Muscle of arm (tissue), 12 donors: ENCODE measurements around the gene RPL36AL. TPM values are rescaled to one million over a fixed set of nuclear protein-coding genes. Genes with fewer than 3 reads are reported as not detected.

Experiments
- DNase-seq: peaks from one replicate; pipeline ENCODE4 v3.0.0-alpha.2; 2013
- polyA plus RNA-seq, 12 donors: library from polyadenylated mRNA; unstranded; fragments of 120-200 nt; gene quantifications; one replicate each; pipeline ENCODE4 v1.2.1, GENCODE V29; 2013; ENCODE audit not compliant: insufficient read length in 12 of 12

Gene RPL36AL
- polyA plus RNA-seq, 12 donors, result 144 to 313 (median 177) TPM; not detected in 1

- DNase-seq, result no peak
Observed at GRCh38 chr14:49583629-49584028, 36.8 kb downstream of the RPL36AL start.

GRCh38 chr14:49582113-49582977 lies 38.1 kb downstream of the RPL36AL start:
- DNase-seq, result no peak

GRCh38 chr14:49581209-49582112 lies 39.0 kb downstream of the RPL36AL start:
- no peak for DNase-seq

GRCh38 chr14:49579841-49580240 lies 40.6 kb downstream of the RPL36AL start:
- DNase-seq, result no peak

GRCh38 chr14:49578141-49578540 lies 42.3 kb downstream of the RPL36AL start:
- no peak for DNase-seq

GRCh38 chr14:49574038-49574437 lies 46.4 kb downstream of the RPL36AL start:
- no peak for DNase-seq

GRCh38 chr14:49569281-49569680 lies 51.1 kb downstream of the RPL36AL start:
- DNase-seq, result no peak

Other genes starting within 250 kb of the RPL36AL start
- gene RPS29, start 34.2 kb downstream of the RPL36AL start, polyA plus RNA-seq, result 1,000 to 10,000 TPM in 10 of 12 donors, 100 to 1,000 TPM in 1, not detected in 1; 665 to 2,428 (median 1,937) TPM
- 10 to 100 TPM in 4 of 12 donors, 1 to 10 TPM in 7, not detected in 1; 5.2 to 14.9 (median 8.9) TPM for gene LRR1, start 21.7 kb downstream of the RPL36AL start, polyA plus RNA-seq
- gene MGAT2, start 173 bp upstream of the RPL36AL start, polyA plus RNA-seq, result 10 to 100 TPM in 9 of 12 donors, 1 to 10 TPM in 2, not detected in 1; 6.8 to 25.9 (median 12.1) TPM
- 10 to 100 TPM in 1 of 12 donors, 1 to 10 TPM in 10, not detected in 1; 7.0 to 11.1 (median 8.0) TPM for gene DNAAF2, start 14.6 kb upstream of the RPL36AL start, polyA plus RNA-seq
- gene POLE2, start 67.6 kb upstream of the RPL36AL start, polyA plus RNA-seq, result 10 to 100 TPM in 3 of 12 donors, 1 to 10 TPM in 8, not detected in 1; 5.2 to 20.4 (median 8.4) TPM
- gene KLHDC1, start 72.5 kb upstream of the RPL36AL start, polyA plus RNA-seq, result 10 to 100 TPM in 1 of 12 donors, 1 to 10 TPM in 10, not detected in 1; 4.8 to 17.3 (median 5.8) TPM
- 10 to 100 TPM in 11 of 12 donors, not detected in 1; 60.7 to 87.8 (median 74.5) TPM for gene KLHDC2, start 147.5 kb upstream of the RPL36AL start, polyA plus RNA-seq
- 10 to 100 TPM in 11 of 12 donors, not detected in 1; 38.6 to 88.2 (median 52.4) TPM for gene NEMF, start 232.2 kb upstream of the RPL36AL start, polyA plus RNA-seq